ENCODE measurements around the gene MICU1. TPM values are rescaled to one million over a fixed set of nuclear protein-coding genes. Genes with fewer than 3 reads are reported as not detected.

The MICU1 gene
- total RNA-seq, 1 experiment from 2014 or later, result 25.5 TPM

- BruUV-seq (replicated peaks), result no TSS peak
Measured at GRCh38 chr10:72616716-72617115, 9.2 kb downstream of the MICU1 start.

GRCh38 chr10:72615970-72616369, 9.9 kb downstream of the MICU1 start:
- intact Hi-C loops (cut with micrococcal nuclease), result no loop called here
- DNase-seq (ENCODE audit: unreplicated experiment), result no peak
- Mint-ChIP-seq H3K36me3 (ENCODE audit: insufficient read depth, unreplicated experiment) (no peaks in the 10 kb centered on the region), H3K9me3 (ENCODE audit: unreplicated experiment) (peaks cover 7% of the 10 kb centered on the region), H3K27me3 (ENCODE audit: insufficient read depth, unreplicated experiment) (no peaks in the 10 kb centered on the region), H3K27ac (ENCODE audit: low read depth, unreplicated experiment) (no peak overlapping the region), H3K4me3 (ENCODE audit: unreplicated experiment) (no peak overlapping the region), H3K4me1 (ENCODE audit: insufficient read depth, unreplicated experiment) (no peaks in the 10 kb centered on the region)
- ChIA-PET POLR2A (interaction anchor here (1.8 kb wide), 1 partner anchor 9 kb away, joined by 12 read pairs; the partner anchor contains the start of gene MICU1), CTCF (interaction anchor here (0.7 kb wide), 1 partner anchor 598 kb away, joined by 4 read pairs; no protein-coding TSS in a partner anchor)
- TF ChIP-seq CTCF (IDR thresholded peaks at IDR 0.05; ENCODE audit: unreplicated experiment), result no peak
- BruUV-seq (replicated peaks), result no TSS peak

More at GRCh38 chr10:72616716-72617115, 9.2 kb downstream of the MICU1 start:
- Mint-ChIP-seq H3K4me3 (ENCODE audit: unreplicated experiment) (no peak overlapping the region), H3K27ac (ENCODE audit: low read depth, unreplicated experiment) (no peak overlapping the region), H3K9me3 (ENCODE audit: unreplicated experiment) (peaks cover 7% of the 10 kb centered on the region), H3K27me3 (ENCODE audit: insufficient read depth, unreplicated experiment) (no peaks in the 10 kb centered on the region), H3K36me3 (ENCODE audit: insufficient read depth, unreplicated experiment) (no peaks in the 10 kb centered on the region), H3K4me1 (ENCODE audit: insufficient read depth, unreplicated experiment) (no peaks in the 10 kb centered on the region)
- CTCF ChIA-PET, result interaction anchor here (0.6 kb wide), 1 partner anchor 167 kb away, joined by 3 read pairs; no protein-coding TSS in a partner anchor
- no peak for TF ChIP-seq CTCF (IDR thresholded peaks at IDR 0.05; ENCODE audit: unreplicated experiment)
- DNase-seq (ENCODE audit: unreplicated experiment), result no peak
- POLR2A ChIA-PET, result interaction anchor here (0.5 to 1.8 kb wide), 2 partner anchors 9 to 351 kb away, joined by 3 to 12 read pairs; partner anchors contain the start of gene MICU1
- intact Hi-C loops (cut with micrococcal nuclease), result no loop called here

GRCh38 chr10:72612203-72612826, 13.6 kb downstream of the MICU1 start:
- H3K27ac Mint-ChIP-seq (ENCODE audit: low read depth, unreplicated experiment), result peak overlapping the region; percentile 61
- H3K9me3 Mint-ChIP-seq (ENCODE audit: unreplicated experiment), result peaks cover 7% of the 10 kb centered on the region
- H3K36me3 Mint-ChIP-seq (ENCODE audit: insufficient read depth, unreplicated experiment), result peaks cover 5% of the 10 kb centered on the region
- CTCF ChIA-PET, result interaction anchor here (0.6 to 1.0 kb wide), 4 partner anchors 30 to 369 kb away, joined by 3 to 4 read pairs (median 3); no protein-coding TSS in a partner anchor
- POLR2A ChIA-PET, result interaction anchor here (0.6 to 2.8 kb wide), 3 partner anchors 9 to 112 kb away, joined by 3 to 17 read pairs (median 3); partner anchors contain the start of gene MICU1
- TF ChIP-seq CTCF (IDR thresholded peaks at IDR 0.05; ENCODE audit: unreplicated experiment), result no peak
- H3K27me3 Mint-ChIP-seq (ENCODE audit: insufficient read depth, unreplicated experiment), result no peaks in the 10 kb centered on the region
- intact Hi-C loops (cut with micrococcal nuclease), result no loop called here
- peak; percentile 49 for DNase-seq (ENCODE audit: unreplicated experiment)
- no TSS peak for BruUV-seq (replicated peaks)
- H3K4me3 Mint-ChIP-seq (ENCODE audit: unreplicated experiment), result no peak overlapping the region
- no peaks in the 10 kb centered on the region for H3K4me1 Mint-ChIP-seq (ENCODE audit: insufficient read depth, unreplicated experiment)

GRCh38 chr10:72611783-72612182, 14.1 kb downstream of the MICU1 start:
- H3K27me3 Mint-ChIP-seq (ENCODE audit: insufficient read depth, unreplicated experiment), result no peaks in the 10 kb centered on the region
- intact Hi-C loops (cut with micrococcal nuclease), result no loop called here
- H3K4me1 Mint-ChIP-seq (ENCODE audit: insufficient read depth, unreplicated experiment), result no peaks in the 10 kb centered on the region
- ChIA-PET CTCF (interaction anchor here (0.6 to 1.0 kb wide), 4 partner anchors 79 to 451 kb away, joined by 3 to 4 read pairs (median 4); no protein-coding TSS in a partner anchor), POLR2A (interaction anchor here (0.6 to 2.8 kb wide), 3 partner anchors 10 to 112 kb away, joined by 3 to 17 read pairs (median 3); partner anchors contain the start of gene MICU1)
- no TSS peak for BruUV-seq (replicated peaks)
- no peak overlapping the region for H3K4me3 Mint-ChIP-seq (ENCODE audit: unreplicated experiment)
- peak overlapping the region; percentile 61 for H3K27ac Mint-ChIP-seq (ENCODE audit: low read depth, unreplicated experiment)
- DNase-seq (ENCODE audit: unreplicated experiment), result no peak
- H3K9me3 Mint-ChIP-seq (ENCODE audit: unreplicated experiment), result peaks cover 7% of the 10 kb centered on the region
- TF ChIP-seq CTCF (IDR thresholded peaks at IDR 0.05; ENCODE audit: unreplicated experiment), result no peak
- H3K36me3 Mint-ChIP-seq (ENCODE audit: insufficient read depth, unreplicated experiment), result peaks cover 5% of the 10 kb centered on the region

Data from MCF 10A (cell line).